HepG2 (cell line): ENCODE measurements around the gene GAS5. TPM values are rescaled to one million over a fixed set of nuclear protein-coding genes. Genes with fewer than 3 reads are reported as not detected.

Experiments used
- AGO1 ChIP-seq: fragments of 200-400 bp; formaldehyde crosslinking; IDR thresholded peaks from 2 replicates; pipeline ENCODE4 v1.6.1; 2017; ENCODE audit warnings: mild to moderate bottlenecking, low read depth, low read length, moderate library complexity; ENCODE audit not compliant: poor library complexity, severe bottlenecking
- IKZF4 ChIP-seq: sonication (generic); formaldehyde crosslinking; IDR thresholded peaks from 2 replicates; pipeline ENCODE4 v1.5.1; 2020; ENCODE audit warnings: borderline replicate concordance, mild to moderate bottlenecking, low read depth, missing genetic modification reagents; ENCODE audit errors: not compliant biosample characterization
- KLF11 ChIP-seq: IDR thresholded peaks from 2 replicates; pipeline ENCODE4 v1.6.1; 2016; ENCODE audit warnings: missing compliant biosample characterization
- MYC ChIP-seq: sonication (generic); formaldehyde crosslinking; IDR thresholded peaks from 2 replicates; pipeline ENCODE4 v1.9.0; 2021; ENCODE audit warnings: missing genetic modification reagents, borderline replicate concordance
- PRPF4 ChIP-seq: fragments of 200-400 bp; formaldehyde crosslinking; IDR thresholded peaks from 2 replicates; pipeline ENCODE4 v1.6.1; 2016; ENCODE audit warnings: low read length, low read depth; ENCODE audit not compliant: poor library complexity, severe bottlenecking
- RNF2 ChIP-seq: fragments of 450-650 bp; conservative IDR thresholded peaks from 2 replicates; pipeline ENCODE4 v1.6.1; 2016; ENCODE audit warnings: low read depth
- SIX1 ChIP-seq: sonication (generic); formaldehyde crosslinking; IDR thresholded peaks from 2 replicates; pipeline ENCODE4 v1.4.0; 2020; ENCODE audit warnings: missing genetic modification reagents, borderline replicate concordance
- SKI ChIP-seq: fragments of 450-650 bp; IDR thresholded peaks from one replicate; pipeline ENCODE4 v1.6.1; 2018; ENCODE audit warnings: mild to moderate bottlenecking; ENCODE audit not compliant: partially characterized antibody
- SMC3 ChIP-seq: IDR thresholded peaks from 2 replicates; pipeline ENCODE4 v1.6.1; 2011; ENCODE audit warnings: low read length, improper control_type of control experiment
- SNRNP70 ChIP-seq: fragments of 200-400 bp; formaldehyde crosslinking; IDR thresholded peaks from 2 replicates; pipeline ENCODE4 v1.6.1; 2017; ENCODE audit warnings: mild to moderate bottlenecking, low read depth, low read length, moderate library complexity
- TGIF2 ChIP-seq: IDR thresholded peaks from 2 replicates; pipeline ENCODE4 v1.6.1; 2016; ENCODE audit warnings: control low read depth, missing compliant biosample characterization
- THYN1 ChIP-seq: sonication (generic); formaldehyde crosslinking; IDR thresholded peaks from 2 replicates; pipeline ENCODE4 v1.8.1; 2023; ENCODE audit warnings: low read depth, mild to moderate bottlenecking, moderate library complexity, missing genetic modification reagents, borderline replicate concordance
- ZBTB21 ChIP-seq: sonication (generic); formaldehyde crosslinking; IDR thresholded peaks from 2 replicates; pipeline ENCODE4 v1.4.0; 2020; ENCODE audit warnings: missing genetic modification reagents
- ZC3H13 ChIP-seq: sonication (generic); formaldehyde crosslinking; IDR thresholded peaks from 2 replicates; pipeline ENCODE4 v1.8.1; 2023; ENCODE audit warnings: mild to moderate bottlenecking, missing genetic modification reagents, moderate library complexity
- ZKSCAN8 ChIP-seq: IDR thresholded peaks from 2 replicates; pipeline ENCODE4 v1.6.1; 2016; ENCODE audit warnings: borderline replicate concordance, missing genetic modification reagents, missing compliant biosample characterization
- ZNF17 ChIP-seq: sonication (generic); formaldehyde crosslinking; IDR thresholded peaks from 2 replicates; pipeline ENCODE4 v1.5.0; 2020; ENCODE audit warnings: mild to moderate bottlenecking, missing genetic modification reagents
- ZNF317 ChIP-seq: sonication (generic); formaldehyde crosslinking; IDR thresholded peaks from 2 replicates; pipeline ENCODE4 v1.5.0; 2020; ENCODE audit warnings: mild to moderate bottlenecking, missing genetic modification reagents
- ZNF335 ChIP-seq: sonication (generic); formaldehyde crosslinking; IDR thresholded peaks from 2 replicates; pipeline ENCODE4 v1.4.0; 2020; ENCODE audit warnings: missing genetic modification reagents
- ZNF550 ChIP-seq: sonication (generic); formaldehyde crosslinking; IDR thresholded peaks from 2 replicates; pipeline ENCODE4 v1.4.0; 2020; ENCODE audit warnings: mild to moderate bottlenecking, missing genetic modification reagents, borderline replicate concordance
- ZNF639 ChIP-seq: conservative IDR thresholded peaks from 2 replicates; pipeline ENCODE4 v1.6.1; 2018; ENCODE audit warnings: missing genetic modification reagents
- ZNF660 ChIP-seq: sonication (generic); formaldehyde crosslinking; IDR thresholded peaks from 2 replicates; pipeline ENCODE4 v1.5.1; 2020; ENCODE audit warnings: mild to moderate bottlenecking, low read depth, missing genetic modification reagents, borderline replicate concordance
- ZNF850 ChIP-seq: sonication (generic); formaldehyde crosslinking; conservative IDR thresholded peaks from 2 replicates; pipeline ENCODE4 v1.9.0; 2021; ENCODE audit warnings: mild to moderate bottlenecking, missing genetic modification reagents
- ZSCAN31 ChIP-seq: sonication (generic); formaldehyde crosslinking; IDR thresholded peaks from 2 replicates; pipeline ENCODE4 v1.5.0; 2020; ENCODE audit warnings: low read depth, mild to moderate bottlenecking, missing genetic modification reagents
- polyA plus RNA-seq, 8 experiments: library from polyadenylated mRNA; depleted of rRNA in 3 of 8; stranded (reverse) in 7 of 8; unstranded in 1 of 8; fragments of >200 nt; fragmentation: Illumina TruSeq in 4 of 8; extraction: Trizol in 4 of 8; gene quantifications; 2 replicates each; pipeline versions ENCODE4 v1.2.1 to v1.2.3, GENCODE V29; 2011 to 2016; ENCODE audit warnings: low read depth in 4 of 8, missing spikeins in 1 of 8, mixed read lengths in 1 of 8; ENCODE audit not compliant: insufficient read depth in 1 of 8
- total RNA-seq, 5 experiments: library from RNA; depleted of rRNA; stranded (reverse); fragments of >200 nt; fragmentation: Illumina TruSeq; extraction: Trizol; gene quantifications; 2 replicates each; pipeline ENCODE4 v1.2.3, GENCODE V29; 2016; ENCODE audit warnings: low read depth in 1 of 5
- TF ChIP-seq, protein P1 (sequence below): sonication (generic); formaldehyde crosslinking; IDR thresholded peaks from 2 replicates; pipeline ENCODE4 v1.4.0; 2020; ENCODE audit warnings: mild to moderate bottlenecking, missing genetic modification reagents
- TF ChIP-seq, protein P2 (sequence below): sonication (generic); formaldehyde crosslinking; IDR thresholded peaks from 2 replicates; pipeline ENCODE4 v1.5.1; 2020; ENCODE audit warnings: missing genetic modification reagents, mild to moderate bottlenecking, borderline replicate concordance

Gene GAS5
- total and polyA plus RNA-seq, 2 of the 13 experiments (the other 11 are each of a cell fraction or from before 2014, with no cell fraction given) = 352 to 738 TPM

DNA sequence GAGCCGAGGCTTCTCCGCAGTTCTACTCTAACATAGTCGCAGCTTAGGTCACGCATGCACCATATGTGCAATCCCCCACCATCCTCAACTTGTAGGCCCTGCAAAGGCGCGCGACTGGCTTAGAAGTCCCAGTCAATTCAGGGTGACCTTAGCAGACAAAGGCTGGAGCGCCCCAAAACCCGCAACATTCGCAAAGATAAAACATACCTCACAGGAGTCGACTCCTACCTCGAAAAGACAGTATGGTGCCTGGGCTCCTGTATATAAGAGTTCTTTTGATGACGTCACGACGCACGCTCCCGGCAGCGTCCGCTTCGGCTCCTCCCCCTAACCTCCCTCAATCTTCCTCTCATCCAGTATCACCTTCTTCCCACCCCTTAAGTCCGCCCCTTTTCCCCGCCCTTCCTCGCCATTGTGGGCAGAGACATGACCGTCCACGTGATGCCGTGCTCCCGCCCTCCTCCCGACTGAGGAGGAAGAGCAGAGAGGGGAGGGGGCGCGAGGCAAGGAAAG is at the start of gene GAS5 (continued):
- TF ChIP-seq ZKSCAN8 (CRISPR knock-in tag) (peak; percentile 22; the same call in 1 of the 2 replicates), SNRNP70 (no peak), ZNF335 (CRISPR knock-in tag) (no peak), ZC3H13 (CRISPR knock-in tag) (no peak), ZSCAN31 (CRISPR knock-in tag) (peak; percentile 86), KLF11 (CRISPR knock-in tag) (no peak; the same call in 1 of the 2 replicates), ZNF550 (CRISPR knock-in tag) (no peak), SMC3 (peak; percentile 3; the same call in 1 of the 2 replicates), ZBTB21 (CRISPR knock-in tag) (peak; percentile 22; the same call in 1 of the 2 replicates), ZNF850 (CRISPR knock-in tag) (no peak), AGO1 (no peak), PRPF4 (no peak), RNF2 (no peak), THYN1 (no peak), IKZF4 (no peak), ZNF639 (CRISPR knock-in tag) (no peak), SKI (peak; percentile 16), ZNF17 (CRISPR knock-in tag) (no peak), TGIF2 (CRISPR knock-in tag) (no peak), ZNF660 (CRISPR knock-in tag) (no peak), SIX1 (no peak; the same call in 1 of the 2 replicates), MYC (peak; percentile 84), ZNF317 (CRISPR knock-in tag) (no peak)
- TF ChIP-seq, protein P1, sequence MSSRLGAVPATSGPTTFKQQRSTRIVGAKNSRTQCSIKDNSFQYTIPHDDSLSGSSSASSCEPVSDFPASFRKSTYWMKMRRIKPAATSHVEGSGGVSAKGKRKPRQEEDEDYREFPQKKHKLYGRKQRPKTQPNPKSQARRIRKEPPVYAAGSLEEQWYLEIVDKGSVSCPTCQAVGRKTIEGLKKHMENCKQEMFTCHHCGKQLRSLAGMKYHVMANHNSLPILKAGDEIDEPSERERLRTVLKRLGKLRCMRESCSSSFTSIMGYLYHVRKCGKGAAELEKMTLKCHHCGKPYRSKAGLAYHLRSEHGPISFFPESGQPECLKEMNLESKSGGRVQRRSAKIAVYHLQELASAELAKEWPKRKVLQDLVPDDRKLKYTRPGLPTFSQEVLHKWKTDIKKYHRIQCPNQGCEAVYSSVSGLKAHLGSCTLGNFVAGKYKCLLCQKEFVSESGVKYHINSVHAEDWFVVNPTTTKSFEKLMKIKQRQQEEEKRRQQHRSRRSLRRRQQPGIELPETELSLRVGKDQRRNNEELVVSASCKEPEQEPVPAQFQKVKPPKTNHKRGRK = no peak
- TF ChIP-seq, protein P2, sequence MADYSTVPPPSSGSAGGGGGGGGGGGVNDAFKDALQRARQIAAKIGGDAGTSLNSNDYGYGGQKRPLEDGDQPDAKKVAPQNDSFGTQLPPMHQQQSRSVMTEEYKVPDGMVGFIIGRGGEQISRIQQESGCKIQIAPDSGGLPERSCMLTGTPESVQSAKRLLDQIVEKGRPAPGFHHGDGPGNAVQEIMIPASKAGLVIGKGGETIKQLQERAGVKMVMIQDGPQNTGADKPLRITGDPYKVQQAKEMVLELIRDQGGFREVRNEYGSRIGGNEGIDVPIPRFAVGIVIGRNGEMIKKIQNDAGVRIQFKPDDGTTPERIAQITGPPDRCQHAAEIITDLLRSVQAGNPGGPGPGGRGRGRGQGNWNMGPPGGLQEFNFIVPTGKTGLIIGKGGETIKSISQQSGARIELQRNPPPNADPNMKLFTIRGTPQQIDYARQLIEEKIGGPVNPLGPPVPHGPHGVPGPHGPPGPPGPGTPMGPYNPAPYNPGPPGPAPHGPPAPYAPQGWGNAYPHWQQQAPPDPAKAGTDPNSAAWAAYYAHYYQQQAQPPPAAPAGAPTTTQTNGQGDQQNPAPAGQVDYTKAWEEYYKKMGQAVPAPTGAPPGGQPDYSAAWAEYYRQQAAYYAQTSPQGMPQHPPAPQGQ (CRISPR knock-in tag) = no peak
